GM19397 (cell line): Measurements from ENCODE around the gene MCAT.
A peak's percentile ranks its signal among the peaks of the same experiment; 100 is the strongest.

Experiments used
- ATAC-seq: cut with Tn5 transposase; IDR thresholded peaks from one replicate; pipeline ENCODE4 v1.9.1; 2021; ENCODE audit warnings: mild to moderate bottlenecking, moderate library complexity; ENCODE audit not compliant: unreplicated experiment

The MCAT gene, protein sequence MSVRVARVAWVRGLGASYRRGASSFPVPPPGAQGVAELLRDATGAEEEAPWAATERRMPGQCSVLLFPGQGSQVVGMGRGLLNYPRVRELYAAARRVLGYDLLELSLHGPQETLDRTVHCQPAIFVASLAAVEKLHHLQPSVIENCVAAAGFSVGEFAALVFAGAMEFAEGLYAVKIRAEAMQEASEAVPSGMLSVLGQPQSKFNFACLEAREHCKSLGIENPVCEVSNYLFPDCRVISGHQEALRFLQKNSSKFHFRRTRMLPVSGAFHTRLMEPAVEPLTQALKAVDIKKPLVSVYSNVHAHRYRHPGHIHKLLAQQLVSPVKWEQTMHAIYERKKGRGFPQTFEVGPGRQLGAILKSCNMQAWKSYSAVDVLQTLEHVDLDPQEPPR

GRCh38 chr22:43142880-43143562 is at the start of gene MCAT:
Gene MCAT (minus strand): TSS chr22:43143398. CDS start chr22:43143348, 50 bp downstream.
- ATAC-seq: peak; percentile 85

DNA sequence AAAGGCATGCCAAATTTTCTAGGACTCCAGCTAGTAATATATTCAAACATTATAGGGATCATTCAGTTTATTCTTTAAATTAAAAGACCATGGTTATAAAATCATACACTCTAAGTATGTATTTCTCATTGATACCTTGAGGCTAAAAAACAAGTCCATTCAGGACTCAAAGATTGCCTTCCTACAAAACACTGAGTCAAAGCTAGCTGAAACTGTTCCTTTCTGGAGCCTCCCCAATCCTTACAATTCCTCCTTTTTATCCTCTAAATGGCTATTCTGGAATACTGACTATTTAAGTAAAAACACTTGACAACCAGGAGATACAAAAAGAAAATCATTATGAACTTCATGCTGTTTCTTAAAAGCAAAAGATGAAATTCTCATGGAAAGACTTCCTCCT is 48.6 kb upstream of the MCAT start:
- no peak for ATAC-seq

DNA sequence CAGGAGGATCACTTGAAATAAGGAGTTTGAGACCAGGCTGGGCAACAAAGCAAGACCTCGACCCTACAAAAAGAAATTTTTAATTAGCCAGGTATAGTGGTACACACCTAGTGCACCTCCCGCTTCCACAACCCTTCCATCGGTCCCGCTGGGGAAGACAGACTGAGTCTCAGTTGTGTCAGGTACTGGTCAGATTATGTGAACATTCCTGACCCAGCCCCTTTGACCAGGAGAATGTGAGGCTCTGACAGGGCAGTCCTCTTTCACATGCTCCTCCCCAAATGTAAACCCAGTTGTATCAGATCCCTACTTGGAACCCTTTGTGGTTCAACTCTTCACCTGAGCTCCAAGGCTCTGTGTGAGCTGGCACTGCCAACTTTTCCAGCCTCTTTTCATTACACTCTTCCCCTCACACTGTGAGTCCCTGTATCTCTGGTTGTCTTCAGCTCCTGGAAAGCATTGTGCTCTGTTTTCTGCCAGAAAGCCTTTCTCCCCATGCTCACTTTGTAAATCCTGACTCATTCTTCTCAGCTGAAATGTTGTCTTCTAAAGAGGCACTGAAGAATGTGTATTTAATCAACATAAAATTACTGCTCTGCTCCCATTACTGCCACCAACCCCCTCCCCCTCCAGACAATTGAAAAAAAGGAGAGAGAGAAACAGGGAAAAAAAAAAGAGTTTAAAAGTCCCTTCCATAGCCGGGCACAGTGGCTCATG is 45.8 kb upstream of the MCAT start:
- no peak for ATAC-seq

GRCh38 chr22:43187171-43188099 is 44.2 kb upstream of the MCAT start:
- peak; percentile 88 for ATAC-seq

DNA sequence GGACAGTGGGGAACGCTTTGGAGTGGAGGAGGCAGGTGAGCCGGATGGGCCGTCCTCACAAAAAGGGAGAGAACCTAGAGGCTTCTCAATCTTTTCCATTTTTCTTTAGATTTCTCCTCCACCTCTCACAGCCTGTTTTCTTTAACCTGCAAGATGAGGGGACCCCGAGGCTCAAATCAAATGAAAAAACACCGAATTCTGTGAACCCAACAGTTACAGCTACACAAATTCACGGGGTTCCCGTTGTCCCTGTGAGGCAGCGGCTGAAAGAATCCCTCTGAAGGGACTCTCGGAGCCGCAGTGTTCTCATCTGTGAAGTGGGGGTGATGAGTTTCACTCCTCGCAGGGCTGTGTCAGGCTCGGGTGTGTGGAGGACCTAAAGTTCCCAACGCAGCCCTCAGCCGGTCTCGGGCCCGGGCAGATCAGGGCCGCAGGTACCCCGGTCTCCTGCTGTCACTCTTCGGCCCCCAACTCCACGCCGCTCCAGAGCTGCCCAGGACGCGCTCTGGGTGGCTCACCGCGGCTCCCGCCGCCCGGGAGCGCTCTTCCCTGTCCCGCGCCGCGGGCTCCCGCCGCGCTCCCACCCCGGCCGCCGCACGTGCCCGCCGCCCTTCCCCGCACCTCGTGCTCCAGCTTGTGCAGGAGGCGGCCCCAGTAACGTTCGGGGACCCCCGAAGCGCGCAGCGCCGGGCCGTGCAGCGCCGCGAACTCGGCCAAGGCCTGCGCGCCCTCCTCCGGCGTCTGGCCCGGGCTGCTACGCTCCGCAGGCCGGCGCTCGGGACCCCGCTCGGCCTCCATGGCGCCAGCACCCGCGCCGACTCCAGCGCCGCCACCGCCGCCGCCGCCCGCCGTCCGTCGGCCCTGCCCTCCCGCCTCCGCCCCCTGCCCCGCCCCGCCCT is 43.3 kb upstream of the MCAT start, which contains the start of gene TTLL12:
Gene TTLL12, minus strand, starts transcription at position 863 of the 899 bp plus-strand sequence. Its CDS starts 65 bp downstream, at position 798.
- peak; percentile 53 for ATAC-seq

DNA sequence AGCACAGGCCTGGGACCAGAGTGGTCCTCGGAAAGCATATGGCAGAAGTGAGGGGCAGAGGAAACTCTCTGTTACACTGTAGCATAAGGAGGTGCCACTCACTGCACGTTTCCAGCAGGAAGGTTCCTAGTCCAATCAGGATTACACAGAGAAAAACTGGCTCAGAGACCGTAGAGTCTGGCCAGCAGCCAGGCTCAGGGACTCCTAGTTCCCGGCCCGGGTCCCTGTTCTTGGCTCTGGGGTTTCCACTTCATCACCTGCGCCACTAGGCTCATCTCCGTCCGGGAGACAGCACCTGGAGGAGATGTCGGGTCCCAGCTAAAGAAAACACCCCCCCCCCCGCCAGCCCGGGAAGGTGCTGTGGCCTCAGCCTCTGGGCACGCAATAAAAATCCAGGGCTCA is 42.7 kb upstream of the MCAT start:
- no peak for ATAC-seq

GRCh38 chr22:43183496-43184277 is 40.5 kb upstream of the MCAT start:
- no peak for ATAC-seq

- no peak for ATAC-seq
Observed at GRCh38 chr22:43182726-43183125, 39.5 kb upstream of the MCAT start.

GRCh38 chr22:43182118-43182517 is 38.9 kb upstream of the MCAT start:
- no peak for ATAC-seq

- ATAC-seq: no peak
Observed at GRCh38 chr22:43181321-43182076, 38.3 kb upstream of the MCAT start.

DNA sequence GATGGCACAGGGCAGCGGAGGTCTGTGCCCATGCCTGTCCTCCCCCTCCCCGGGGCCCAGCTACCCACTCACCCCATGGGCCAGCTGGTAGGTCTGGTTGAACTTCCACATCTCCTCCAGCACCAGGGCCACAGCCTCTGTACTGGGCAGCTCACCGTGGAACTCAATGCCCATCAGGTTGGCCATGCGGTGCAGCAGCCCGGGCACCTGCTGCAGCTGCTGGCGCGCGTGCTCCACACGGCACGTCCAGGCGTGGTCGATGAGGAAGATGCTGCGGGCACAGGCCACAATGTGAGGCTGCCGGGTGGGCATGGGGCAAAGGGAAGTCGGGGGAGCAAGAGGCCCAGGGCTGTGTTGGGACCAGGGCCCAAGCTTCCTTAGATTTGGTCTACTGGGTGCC is 37.5 kb upstream of the MCAT start:
- ATAC-seq: no peak

- no peak for ATAC-seq
Observed at GRCh38 chr22:43179911-43180195, 36.7 kb upstream of the MCAT start.

- no peak for ATAC-seq
Observed at GRCh38 chr22:43179146-43179910, 36.1 kb upstream of the MCAT start.

GRCh38 chr22:43177479-43177878 is 34.3 kb upstream of the MCAT start:
- no peak for ATAC-seq

DNA sequence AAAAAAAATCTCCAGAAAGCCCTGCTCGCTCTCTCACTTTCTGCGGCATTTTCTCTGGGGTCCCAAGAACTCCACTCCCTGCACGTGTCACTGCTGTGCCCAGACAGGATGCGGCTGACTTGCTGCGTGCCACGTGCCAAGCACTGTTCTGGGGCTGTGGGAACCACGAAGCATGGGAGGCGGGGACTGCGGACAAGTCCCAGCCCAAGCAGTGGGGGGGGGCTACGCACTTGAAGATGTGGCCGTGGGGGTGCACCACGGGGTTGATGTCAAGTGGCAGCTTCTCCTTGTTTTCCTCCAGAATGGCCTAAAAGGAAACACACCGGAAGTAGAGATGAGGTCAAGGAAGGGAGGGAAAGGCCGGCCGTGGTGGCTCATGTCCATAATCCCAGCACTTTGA is 32.9 kb upstream of the MCAT start:
- no peak for ATAC-seq

DNA sequence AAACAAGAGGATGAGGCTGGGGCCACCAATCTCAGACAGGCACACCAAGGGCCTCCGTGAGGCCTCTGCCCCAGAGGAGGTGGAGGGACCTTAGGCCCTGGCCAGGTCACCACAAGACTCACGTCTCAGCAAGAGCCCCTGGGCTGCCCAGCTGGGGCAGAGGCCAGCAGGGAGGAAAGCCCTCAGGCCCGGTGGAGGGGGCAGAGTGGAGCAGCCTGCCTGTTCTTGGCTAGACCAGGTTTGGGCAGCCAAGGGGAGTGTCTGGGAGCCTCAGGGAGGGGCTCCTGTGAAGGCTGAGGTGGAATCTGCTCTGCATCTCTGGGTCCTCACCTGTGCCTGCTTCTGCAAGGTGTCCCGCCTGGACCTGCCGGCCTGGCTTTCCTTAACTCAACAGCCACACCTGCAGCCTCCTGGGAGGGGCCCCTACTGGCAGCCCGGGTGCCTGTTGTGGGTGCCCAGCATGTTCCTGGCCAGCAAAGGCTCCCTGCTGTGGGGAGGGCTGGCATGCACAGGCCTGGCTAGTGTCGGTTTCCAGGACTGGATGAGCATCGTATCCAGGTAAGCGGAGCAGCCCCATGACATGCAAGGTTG is 31.8 kb upstream of the MCAT start:
- ATAC-seq: no peak
